Endothelial cell of umbilical vein (primary cell): ENCODE data around the gene CSH2. TPM values are rescaled to one million over a fixed set of nuclear protein-coding genes. Genes with fewer than 3 reads are reported as not detected.

Source experiments
- BruUV-seq: library from RNA; stranded (reverse); fragments of 400-500 nt; replicated peaks from 2 replicates; lab custom pipeline; 2021; lab: Mats Ljungman, UMichigan
- CTCF ChIA-PET: fragments of 300-600, 350-600 bp; sonication (Branson Sonifier 250); formaldehyde crosslinking; loops from one replicate; lab custom pipeline; 2021; ENCODE audit warnings: antibody characterized with exemption, inconsistent platforms; lab: Charles Lee
- POLR2A ChIA-PET: fragments of 300-600, 350-600 bp; sonication (Branson Sonifier 250); formaldehyde crosslinking; loops from one replicate; lab custom pipeline; 2021; ENCODE audit warnings: antibody characterized with exemption, inconsistent platforms; lab: Charles Lee
- DNase-seq: peaks from one replicate; pipeline ENCODE4 v3.0.0-alpha.2; 2011; ENCODE audit warnings: low read depth, low spot score
- FAIRE-seq: peaks from 2 replicates; lab custom pipeline; 2011; peaks lifted over from hg19 to GRCh38; lab: Jason Lieb, UNC
- H2AFZ ChIP-seq: 2 replicates; pipeline ENCODE4 v1.6.0; 2012; ENCODE audit warnings: low read depth, low read length, control low read depth, inconsistent platforms
- H3K27ac ChIP-seq: 2 replicates; pipeline ENCODE4 v1.5.1; 2011; ENCODE audit warnings: low read depth, mild to moderate bottlenecking, control low read depth, low read length, moderate library complexity; ENCODE audit not compliant: insufficient read depth
- H3K27me3 ChIP-seq, 2 experiments: 2 replicates each; pipeline versions ENCODE4 v1.6.0 to v1.6.1; 2011; ENCODE audit warnings: low read length in 2 of 2, mixed read lengths in 1 of 2; ENCODE audit not compliant: control insufficient read depth in 2 of 2, insufficient read depth in 2 of 2
- H3K36me3 ChIP-seq, 2 experiments: 2 replicates in 1 of 2; 3 replicates in 1 of 2; pipeline ENCODE4 v1.5.1; 2011; ENCODE audit warnings: low read length in 2 of 2, mild to moderate bottlenecking in 1 of 2, moderate library complexity in 1 of 2; ENCODE audit not compliant: control insufficient read depth in 2 of 2, insufficient read depth in 2 of 2; ENCODE audit errors: extremely low read depth in 1 of 2
- H3K4me1 ChIP-seq: 3 replicates; pipeline ENCODE4 v1.5.1; 2011; ENCODE audit warnings: mild to moderate bottlenecking, low read length; ENCODE audit not compliant: control insufficient read depth, insufficient read depth; ENCODE audit errors: extremely low read depth
- H3K4me2 ChIP-seq: 2 replicates; pipeline ENCODE4 v1.6.1; 2011; ENCODE audit warnings: low read length, control low read depth, mixed read lengths; ENCODE audit not compliant: insufficient read depth
- H3K4me3 ChIP-seq, 3 experiments: fragments of 200-600 bp in 1 of 3; sonication (generic), shearing (Covaris generic) in 1 of 3; replicated peaks in 1 of 3; 2 replicates each; pipeline ENCODE4 v1.5.1; 2011 to 2016; ENCODE audit warnings: control low read depth in 3 of 3, low read length in 3 of 3, mild to moderate bottlenecking in 2 of 3, inconsistent platforms in 1 of 3, low read depth in 1 of 3, moderate library complexity in 1 of 3; ENCODE audit not compliant: insufficient read depth in 1 of 3
- H3K79me2 ChIP-seq: 2 replicates; pipeline ENCODE4 v1.6.0; 2012; ENCODE audit warnings: low read length, inconsistent platforms; ENCODE audit not compliant: control insufficient read depth, insufficient read depth
- H3K9ac ChIP-seq: replicated peaks from 2 replicates; pipeline ENCODE3; 2011; ENCODE audit warnings: low read length, control low read depth; ENCODE audit not compliant: insufficient read depth; ENCODE audit errors: extremely low read depth
- H3K9me1 ChIP-seq: replicated peaks from 3 replicates; pipeline ENCODE4 v1.6.0; 2011; ENCODE audit warnings: mild to moderate bottlenecking, low read length; ENCODE audit not compliant: control insufficient read depth, insufficient read depth; ENCODE audit errors: extremely low read depth
- H3K9me3 ChIP-seq: replicated peaks from 2 replicates; pipeline ENCODE4 v1.5.1; 2012; ENCODE audit warnings: low read length, inconsistent platforms; ENCODE audit not compliant: control insufficient read depth, insufficient read depth
- H4K20me1 ChIP-seq: replicated peaks from 2 replicates; pipeline ENCODE3; 2011; ENCODE audit warnings: mild to moderate bottlenecking, low read length; ENCODE audit not compliant: control insufficient read depth, insufficient read depth; ENCODE audit errors: extremely low read depth
- EZH2 ChIP-seq: IDR thresholded peaks from 2 replicates; pipeline ENCODE4 v1.6.1; 2012; ENCODE audit warnings: borderline replicate concordance, low read depth, mild to moderate bottlenecking, moderate library complexity, low read length, inconsistent platforms; ENCODE audit not compliant: severe bottlenecking
- FOS ChIP-seq: IDR thresholded peaks from 2 replicates; pipeline ENCODE4 v1.6.1; 2011; ENCODE audit warnings: mild to moderate bottlenecking, low read length, moderate library complexity, borderline replicate concordance; ENCODE audit not compliant: insufficient read depth
- GATA2 ChIP-seq: IDR thresholded peaks from 2 replicates; pipeline ENCODE4 v1.7.0; 2011; ENCODE audit warnings: low read depth, mild to moderate bottlenecking, moderate library complexity, mixed read lengths, low read length; ENCODE audit not compliant: insufficient read length, insufficient read depth
- MYC ChIP-seq: IDR thresholded peaks from one replicate; pipeline ENCODE4 v1.6.1; 2011; ENCODE audit warnings: mild to moderate bottlenecking, low read depth, low read length
- POLR2A ChIP-seq: IDR thresholded peaks from 2 replicates; pipeline ENCODE4 v1.6.1; 2012; ENCODE audit warnings: low read depth, mild to moderate bottlenecking, control low read depth, low read length
- dilution Hi-C: fragments of 300-500 bp; cut with MboI; formaldehyde crosslinking; loops from one replicate; pipeline ENCODE4 v1.15.0; 2019; ENCODE audit warnings: low sequenced_read_pairs; ENCODE audit not compliant: extremely low pct_ligation_motif_present
- intact Hi-C: fragments of 100-400 bp; cut with micrococcal nuclease; formaldehyde crosslinking; loops from one replicate; pipeline ENCODE4 v1.10.0; 2022
- polyA plus RNA-seq, 4 experiments: library from polyadenylated mRNA; depleted of rRNA in 3 of 4; stranded (reverse) in 3 of 4; unstranded in 1 of 4; fragments of >200 nt; gene quantifications; 2 replicates each; pipeline versions ENCODE4 v1.2.1 to v1.2.3, GENCODE V29; 2011 to 2012; ENCODE audit warnings: missing spikeins in 1 of 4
- total RNA-seq: library from RNA; stranded (reverse); gene quantifications from 2 replicates; pipeline ENCODE4 v1.2.3, GENCODE V29; 2021
- TF ChIP-seq, protein P1 (sequence below), 2 donors: IDR thresholded peaks; 1 replicate in 1 of 2; 2 replicates in 1 of 2; pipeline ENCODE4 v1.5.1; 2011; ENCODE audit warnings: low read length in 2 of 2, mild to moderate bottlenecking in 2 of 2, moderate library complexity in 2 of 2, control low read depth in 1 of 2, inconsistent platforms in 1 of 2, low read depth in 1 of 2; ENCODE audit not compliant: insufficient read depth in 1 of 2; ENCODE audit errors: extremely low read depth in 1 of 2
- TF ChIP-seq, protein P2 (sequence below): IDR thresholded peaks from 2 replicates; pipeline ENCODE4 v1.6.1; 2011; ENCODE audit not compliant: insufficient read depth, insufficient read length

CSH2 gene
- total and polyA plus RNA-seq, 2 donors (not counting 3 experiments of a cell fraction or from before 2014, with no cell fraction given), result not detected

DNA sequence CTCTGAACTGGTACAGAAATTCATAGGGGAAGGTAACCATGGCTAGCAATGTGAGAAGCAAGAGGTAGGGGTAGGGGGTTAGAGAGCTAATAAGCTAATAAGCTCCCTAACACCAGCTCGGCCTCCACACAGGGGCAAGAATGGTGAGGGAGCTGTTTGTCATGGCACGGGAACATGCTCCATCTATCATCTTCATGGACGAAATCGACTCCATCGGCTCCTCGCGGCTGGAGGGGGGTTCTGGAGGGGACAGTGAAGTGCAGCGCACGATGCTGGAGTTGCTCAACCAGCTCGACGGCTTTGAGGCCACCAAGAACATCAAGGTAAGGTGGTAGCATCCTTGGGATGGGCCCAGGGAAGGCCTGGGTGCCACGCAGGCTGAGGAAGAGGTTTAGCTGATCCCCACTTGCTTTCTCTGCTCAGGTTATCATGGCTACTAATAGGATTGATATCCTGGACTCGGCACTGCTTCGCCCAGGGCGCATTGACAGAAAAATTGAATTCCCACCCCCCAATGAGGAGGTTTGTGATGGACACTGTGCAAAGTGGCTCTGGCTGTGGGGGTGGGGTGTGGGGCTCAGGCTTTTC, 42.5 kb downstream of the CSH2 start:
- H3K36me3 ChIP-seq, result peaks cover 29 to 58% of the 10 kb centered on the region in 2 experiments
- TF ChIP-seq, protein P1, sequence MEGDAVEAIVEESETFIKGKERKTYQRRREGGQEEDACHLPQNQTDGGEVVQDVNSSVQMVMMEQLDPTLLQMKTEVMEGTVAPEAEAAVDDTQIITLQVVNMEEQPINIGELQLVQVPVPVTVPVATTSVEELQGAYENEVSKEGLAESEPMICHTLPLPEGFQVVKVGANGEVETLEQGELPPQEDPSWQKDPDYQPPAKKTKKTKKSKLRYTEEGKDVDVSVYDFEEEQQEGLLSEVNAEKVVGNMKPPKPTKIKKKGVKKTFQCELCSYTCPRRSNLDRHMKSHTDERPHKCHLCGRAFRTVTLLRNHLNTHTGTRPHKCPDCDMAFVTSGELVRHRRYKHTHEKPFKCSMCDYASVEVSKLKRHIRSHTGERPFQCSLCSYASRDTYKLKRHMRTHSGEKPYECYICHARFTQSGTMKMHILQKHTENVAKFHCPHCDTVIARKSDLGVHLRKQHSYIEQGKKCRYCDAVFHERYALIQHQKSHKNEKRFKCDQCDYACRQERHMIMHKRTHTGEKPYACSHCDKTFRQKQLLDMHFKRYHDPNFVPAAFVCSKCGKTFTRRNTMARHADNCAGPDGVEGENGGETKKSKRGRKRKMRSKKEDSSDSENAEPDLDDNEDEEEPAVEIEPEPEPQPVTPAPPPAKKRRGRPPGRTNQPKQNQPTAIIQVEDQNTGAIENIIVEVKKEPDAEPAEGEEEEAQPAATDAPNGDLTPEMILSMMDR (IDR thresholded peaks at IDR 0.05; ENCODE audit: extremely low read depth in 1 of 2, insufficient read depth in 1 of 2, low read depth in 1 of 2, low read length in 2 of 2), result no peak
- TF ChIP-seq GATA2 (no peak), MYC (no peak), FOS (no peak), EZH2 (no peak), POLR2A (no peak)
- TF ChIP-seq, protein P2, sequence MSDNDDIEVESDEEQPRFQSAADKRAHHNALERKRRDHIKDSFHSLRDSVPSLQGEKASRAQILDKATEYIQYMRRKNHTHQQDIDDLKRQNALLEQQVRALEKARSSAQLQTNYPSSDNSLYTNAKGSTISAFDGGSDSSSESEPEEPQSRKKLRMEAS, result no peak

More for the DNA sequence above, 42.5 kb downstream of the CSH2 start:
- no peak overlapping the region for H3K9ac ChIP-seq
- intact Hi-C loops, result no loop called here
- no peak for FAIRE-seq
- no peak for DNase-seq
- H3K9me1 ChIP-seq, result no peaks in the 10 kb centered on the region
- H3K4me3 ChIP-seq, result no peak overlapping the region
- H3K27ac ChIP-seq, result no peak overlapping the region
- dilution Hi-C loops, result no loop called here
- no peak overlapping the region for H2AFZ ChIP-seq
- no peaks in the 10 kb centered on the region for H3K9me3 ChIP-seq
- no TSS peak for BruUV-seq
- H3K27me3 ChIP-seq, result no peaks in the 10 kb centered on the region
- no peaks in the 10 kb centered on the region for H4K20me1 ChIP-seq
- H3K79me2 ChIP-seq, result peaks cover 31% of the 10 kb centered on the region
- H3K4me1 ChIP-seq, result peaks cover 16% of the 10 kb centered on the region
- no peak overlapping the region for H3K4me2 ChIP-seq
- ChIA-PET POLR2A (no interaction called here), CTCF (interaction anchor here (1.6 kb wide), 1 partner anchor 28 kb away, joined by 3 read pairs; no protein-coding TSS in a partner anchor)
